ACHN (cell line): Measurements from ENCODE around the gene HERPUD2.
"Not testable (repeated sequence)": the region's sequence is repeated elsewhere in the genome, so short reads cannot be mapped to it uniquely, and the experiment has no call there.

Experiments
- DNase-seq: peaks from one replicate; pipeline ENCODE4 v3.0.0-alpha.2; 2015
- in situ Hi-C: cut with HindIII; loops from 2 replicates; pipeline ENCODE4 v1.10.0; 2017; ENCODE audit warnings: low sequenced_read_pairs, low pct_ligation_motif_present, low pct_unique_long_range_greater_than_20kb

Gene HERPUD2

GRCh38 chr7:35646289-35647023 is 48.5 kb downstream of the HERPUD2 start:
- in situ Hi-C loops = no loop called here
- no peak for DNase-seq

DNA sequence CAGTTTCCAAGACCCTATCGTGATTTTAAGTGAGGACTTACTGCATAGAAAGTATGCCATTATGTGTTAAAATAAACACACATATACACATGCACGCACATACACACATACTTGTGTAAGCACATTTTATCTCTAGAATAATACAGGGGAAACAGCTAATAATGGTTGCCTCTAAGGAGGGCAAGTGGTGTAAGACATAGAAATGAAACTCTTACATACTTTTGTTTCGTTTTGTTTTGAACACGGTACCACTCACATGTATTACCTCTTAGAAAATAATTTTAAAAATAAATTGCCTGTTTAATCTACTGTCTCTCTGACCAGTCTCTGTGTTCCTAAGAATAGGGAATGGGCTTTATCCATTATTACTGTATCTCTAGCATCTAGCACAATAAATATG is 49.2 kb downstream of the HERPUD2 start:
- in situ Hi-C loops = no loop called here
- DNase-seq = no peak

GRCh38 chr7:35630024-35630972 is 64.6 kb downstream of the HERPUD2 start:
- in situ Hi-C loops = no loop called here
- no peak for DNase-seq

GRCh38 chr7:35624299-35625186 is 70.4 kb downstream of the HERPUD2 start:
- in situ Hi-C loops = no loop called here
- DNase-seq = peak; percentile 61

GRCh38 chr7:35623381-35623780 is 71.6 kb downstream of the HERPUD2 start:
- in situ Hi-C loops = no loop called here
- no peak for DNase-seq

GRCh38 chr7:35619863-35620262 is 75.1 kb downstream of the HERPUD2 start:
- in situ Hi-C loops = no loop called here
- DNase-seq = no peak

DNA sequence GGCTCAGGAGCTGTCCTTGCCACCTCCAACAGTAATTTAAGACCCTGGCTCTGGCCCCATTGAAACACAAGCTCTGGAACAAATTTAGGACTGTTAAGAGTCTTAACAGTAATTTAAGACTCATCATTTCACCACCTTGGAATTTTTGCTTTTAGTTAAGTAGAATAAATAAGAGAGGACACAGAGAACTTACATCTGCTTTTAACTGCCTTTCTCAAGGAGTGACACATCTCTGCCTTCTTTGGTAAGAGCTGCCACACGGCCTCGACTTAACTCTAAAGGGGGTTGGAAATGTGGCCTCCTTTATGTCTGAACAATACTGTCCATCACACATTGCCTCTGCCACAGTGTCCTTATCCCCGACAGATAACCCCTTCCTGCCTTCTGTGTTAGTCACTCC is 77.9 kb downstream of the HERPUD2 start:
- DNase-seq = no peak
- in situ Hi-C loops = no loop called here

- DNase-seq = no peak
- in situ Hi-C loops = no loop called here
Measured at GRCh38 chr7:35613150-35613549, 81.8 kb downstream of the HERPUD2 start.

GRCh38 chr7:35605760-35606159 is 89.2 kb downstream of the HERPUD2 start:
- DNase-seq = no peak
- in situ Hi-C loops = no loop called here

- no peak for DNase-seq
- in situ Hi-C loops = no loop called here
Measured at GRCh38 chr7:35604595-35604994, 90.3 kb downstream of the HERPUD2 start.

GRCh38 chr7:35599645-35600044 is 95.3 kb downstream of the HERPUD2 start:
- in situ Hi-C loops = no loop called here
- DNase-seq = no peak

DNA sequence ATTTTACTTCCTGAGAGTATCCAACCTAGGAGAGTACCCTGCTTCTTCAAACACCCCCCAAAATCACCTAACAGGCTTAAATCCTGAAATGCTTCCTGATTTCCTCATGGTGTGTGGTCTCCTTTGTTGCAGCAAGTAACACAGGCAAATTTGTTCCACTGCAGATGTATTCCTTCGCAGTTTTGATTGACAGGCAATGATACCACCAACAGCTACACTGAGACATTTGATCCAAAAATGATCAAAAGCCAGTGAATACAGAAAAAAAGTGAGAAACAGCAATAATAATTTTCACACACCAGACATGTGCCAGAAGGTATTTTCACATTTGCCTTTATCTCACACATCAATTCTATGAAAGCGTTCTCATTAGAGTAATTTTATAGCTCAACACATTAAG is 95.9 kb downstream of the HERPUD2 start:
- in situ Hi-C loops = no loop called here
- no peak for DNase-seq

DNA sequence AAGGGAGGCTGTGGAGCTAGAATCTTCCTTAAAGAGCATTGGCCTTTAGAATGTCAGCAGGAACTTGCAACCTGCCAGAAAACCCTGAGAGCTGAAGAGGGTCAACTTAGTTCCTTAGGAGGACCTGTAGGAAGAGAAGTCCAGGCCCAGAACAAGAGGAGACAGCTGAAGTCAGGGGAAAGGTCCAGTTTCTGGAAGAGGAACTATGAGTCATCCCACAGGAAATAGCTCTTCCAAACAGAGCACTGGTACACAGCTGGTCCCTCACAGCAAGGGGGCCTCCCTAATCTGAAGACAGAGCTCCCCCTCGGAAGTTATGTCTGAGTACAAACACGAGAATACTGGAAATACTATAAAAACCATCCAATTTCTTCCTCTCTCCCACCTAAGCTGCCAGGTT is 98.9 kb downstream of the HERPUD2 start:
- in situ Hi-C loops = no loop called here
- DNase-seq = peak; percentile 10

- peak; percentile 20 for DNase-seq
- in situ Hi-C loops = no loop called here
Measured at GRCh38 chr7:35593899-35594298, 101.0 kb downstream of the HERPUD2 start.

- in situ Hi-C loops = no loop called here
- no peak for DNase-seq
Measured at GRCh38 chr7:35588647-35589046, 106.3 kb downstream of the HERPUD2 start.

GRCh38 chr7:35584990-35585389 is 109.9 kb downstream of the HERPUD2 start:
- no peak for DNase-seq
- in situ Hi-C loops = no loop called here

DNA sequence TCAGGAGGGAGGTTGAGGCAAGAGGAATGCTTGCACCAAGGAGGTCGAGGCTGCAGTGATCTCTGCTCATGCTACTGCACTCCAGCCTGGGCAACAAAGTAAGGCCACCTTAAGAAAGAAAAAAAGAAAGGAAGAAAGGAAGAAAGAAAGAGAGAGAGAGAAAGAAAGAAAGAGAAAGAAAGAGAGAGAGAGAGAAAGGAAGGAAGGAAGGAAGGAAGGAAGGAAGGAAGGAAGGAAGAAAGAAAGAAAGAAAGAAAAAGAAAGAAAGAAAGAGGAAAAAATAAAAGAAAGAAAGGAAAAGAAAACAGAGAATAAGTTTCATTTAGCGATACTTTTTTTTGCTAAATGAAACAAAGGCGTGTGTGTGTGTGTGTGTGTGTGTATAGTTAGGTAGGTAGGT is 110.4 kb downstream of the HERPUD2 start:
- in situ Hi-C loops, DNase-seq: not testable (repeated sequence)
